ENCODE measurements around the gene TRMU.

TRMU gene, protein sequence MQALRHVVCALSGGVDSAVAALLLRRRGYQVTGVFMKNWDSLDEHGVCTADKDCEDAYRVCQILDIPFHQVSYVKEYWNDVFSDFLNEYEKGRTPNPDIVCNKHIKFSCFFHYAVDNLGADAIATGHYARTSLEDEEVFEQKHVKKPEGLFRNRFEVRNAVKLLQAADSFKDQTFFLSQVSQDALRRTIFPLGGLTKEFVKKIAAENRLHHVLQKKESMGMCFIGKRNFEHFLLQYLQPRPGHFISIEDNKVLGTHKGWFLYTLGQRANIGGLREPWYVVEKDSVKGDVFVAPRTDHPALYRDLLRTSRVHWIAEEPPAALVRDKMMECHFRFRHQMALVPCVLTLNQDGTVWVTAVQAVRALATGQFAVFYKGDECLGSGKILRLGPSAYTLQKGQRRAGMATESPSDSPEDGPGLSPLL

DNA sequence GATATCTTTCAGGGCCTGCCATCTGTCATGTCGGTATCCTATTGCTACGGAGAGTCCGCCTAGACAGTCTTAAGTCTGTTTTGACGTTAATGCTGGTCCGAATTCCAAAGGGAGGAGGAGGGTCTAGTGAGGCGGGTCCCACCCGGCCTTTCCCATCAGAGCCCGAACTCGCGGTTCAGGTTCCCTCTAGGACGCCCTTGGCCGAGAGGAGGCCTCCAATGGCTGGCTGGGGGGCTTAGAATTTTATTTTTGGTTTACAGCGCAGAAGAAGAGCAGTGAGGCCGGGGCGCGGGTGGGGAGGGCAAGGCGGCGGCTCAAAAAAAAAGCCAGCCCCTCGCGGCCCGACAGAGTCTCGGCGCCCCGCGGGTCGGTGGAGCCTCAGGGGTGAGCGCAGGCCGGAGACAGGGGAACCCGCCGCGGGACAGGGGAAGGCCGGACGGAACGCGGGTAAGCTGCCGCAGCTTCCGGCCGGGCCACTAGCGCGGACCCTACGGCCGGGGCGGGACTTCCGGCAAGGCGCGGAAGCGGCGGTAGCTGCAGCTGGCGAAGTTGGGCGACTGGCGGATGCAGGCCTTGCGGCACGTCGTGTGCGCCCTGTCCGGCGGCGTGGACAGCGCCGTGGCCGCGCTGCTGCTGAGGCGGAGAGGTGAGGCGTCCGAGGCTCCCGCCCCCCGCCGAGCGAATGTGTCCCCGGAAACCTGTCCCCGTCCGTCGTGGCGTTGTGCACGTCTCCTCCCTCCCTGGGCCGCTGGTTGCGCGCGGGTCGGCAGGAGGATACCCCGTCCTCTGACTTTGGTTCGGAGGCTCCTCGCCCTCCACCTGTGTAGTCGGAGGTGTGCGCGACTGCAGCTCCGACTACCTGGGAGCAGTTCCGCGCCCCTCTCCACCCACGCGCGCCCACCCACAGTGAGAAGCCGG lies at the start of gene TRMU:
TRMU (plus strand) TSS at position 514 of the 918 bp plus-strand sequence; CDS start at position 565, 51 bp downstream.
- peak; percentile 58 for DNase-seq (ENCODE audit: low read depth)
- TF ChIP-seq CTCF (IDR thresholded peaks at IDR 0.05; ENCODE audit: control insufficient read depth, extremely low read depth, insufficient read depth) = no peak
- peak within 1 kb of the TSS; percentile 94 for H3K4me3 ChIP-seq (ENCODE audit: low read depth, low read length)

DNA sequence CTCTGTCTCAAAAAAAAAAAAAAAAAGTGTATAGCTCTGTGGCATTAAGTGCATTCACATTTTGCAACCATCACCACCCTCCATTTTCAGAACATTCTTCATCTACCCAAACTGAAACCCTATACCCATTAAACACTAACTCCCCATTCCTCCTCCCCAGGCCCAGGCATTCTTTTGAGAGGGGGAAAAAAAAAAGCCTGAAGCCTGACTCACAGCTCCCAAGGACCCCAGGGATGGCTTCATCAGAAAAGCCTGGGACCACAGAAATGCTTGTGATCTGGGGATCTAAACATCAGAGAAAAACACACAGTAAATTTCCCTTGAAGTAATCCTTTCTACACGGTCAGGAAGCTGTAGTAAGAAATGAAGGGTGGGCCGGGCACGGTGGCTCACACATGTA lies 49.5 kb upstream of the TRMU start:
- DNase-seq (ENCODE audit: low read depth) = no peak
- H3K4me3 ChIP-seq (ENCODE audit: low read depth, low read length) = no peak overlapping the region
- no peak for TF ChIP-seq CTCF (IDR thresholded peaks at IDR 0.05; ENCODE audit: control insufficient read depth, extremely low read depth, insufficient read depth)

GRCh38 chr22:46286941-46287872 lies 48.3 kb upstream of the TRMU start:
- H3K4me3 ChIP-seq (ENCODE audit: low read depth, low read length) = no peak overlapping the region
- TF ChIP-seq CTCF (IDR thresholded peaks at IDR 0.05; ENCODE audit: control insufficient read depth, extremely low read depth, insufficient read depth) = no peak
- DNase-seq (ENCODE audit: low read depth) = no peak

DNA sequence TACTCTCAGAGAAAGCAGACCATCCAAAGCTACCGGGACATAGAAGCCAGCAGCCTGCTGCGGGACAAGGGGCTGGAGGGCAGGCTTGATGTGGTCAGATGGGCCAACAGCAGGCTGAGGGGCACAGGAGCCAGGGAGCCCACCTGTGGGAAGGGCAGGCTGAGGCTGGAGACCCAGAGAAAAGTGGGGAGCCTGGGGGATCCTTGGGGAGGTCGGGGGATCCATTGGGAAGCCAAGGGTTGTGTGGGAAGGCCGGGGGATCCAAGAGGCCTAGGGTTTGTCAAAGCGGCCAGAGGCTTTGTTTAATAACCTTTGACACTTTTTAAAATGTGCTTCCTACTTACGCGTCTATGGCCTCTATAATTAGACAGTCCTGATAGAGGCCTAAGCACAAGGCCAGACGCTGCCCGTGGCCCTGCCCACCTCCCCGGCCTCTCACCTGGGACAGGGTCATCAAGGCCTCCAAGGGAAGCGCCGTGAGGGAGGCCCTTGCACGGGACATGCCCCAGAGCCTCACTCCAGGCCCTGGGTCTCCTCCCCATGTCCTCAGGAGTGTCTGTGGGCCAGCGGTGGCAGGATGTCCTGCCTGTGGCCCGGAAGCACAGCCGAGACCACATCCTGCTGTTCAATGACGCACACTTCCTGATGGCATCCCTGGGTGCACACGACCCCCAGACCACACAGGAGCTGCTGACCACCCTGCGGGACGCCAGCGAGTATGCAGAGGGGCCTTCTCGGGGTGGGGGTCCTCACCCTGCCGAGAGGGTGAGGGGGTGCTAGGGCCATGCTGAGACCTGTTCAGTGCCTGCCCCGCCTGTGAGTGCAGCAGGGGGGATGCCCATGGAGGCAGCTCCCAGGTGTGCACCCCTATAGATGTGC lies 47.4 kb upstream of the TRMU start:
- H3K4me3 ChIP-seq (ENCODE audit: low read depth, low read length) = no peak overlapping the region
- no peak for DNase-seq (ENCODE audit: low read depth)
- TF ChIP-seq CTCF (IDR thresholded peaks at IDR 0.05; ENCODE audit: control insufficient read depth, extremely low read depth, insufficient read depth) = no peak

GRCh38 chr22:46288846-46289243 lies 46.7 kb upstream of the TRMU start:
- H3K4me3 ChIP-seq (ENCODE audit: low read depth, low read length) = no peak overlapping the region
- no peak for DNase-seq (ENCODE audit: low read depth)
- TF ChIP-seq CTCF (IDR thresholded peaks at IDR 0.05; ENCODE audit: control insufficient read depth, extremely low read depth, insufficient read depth) = no peak
